DMS114 treated with DMSO at 0.1 percent for 48 hours (cell line): ENCODE data around the gene ARHGEF37.

Experiments used
- DNase-seq: peaks from one replicate; lab custom pipeline; 2025; ENCODE audit not compliant: unreplicated experiment; lab: John Stamatoyannopoulos, UW

ARHGEF37 gene

GRCh38 chr5:149623473-149623872 lies 42.2 kb downstream of the ARHGEF37 start:
- no peak for DNase-seq

DNA sequence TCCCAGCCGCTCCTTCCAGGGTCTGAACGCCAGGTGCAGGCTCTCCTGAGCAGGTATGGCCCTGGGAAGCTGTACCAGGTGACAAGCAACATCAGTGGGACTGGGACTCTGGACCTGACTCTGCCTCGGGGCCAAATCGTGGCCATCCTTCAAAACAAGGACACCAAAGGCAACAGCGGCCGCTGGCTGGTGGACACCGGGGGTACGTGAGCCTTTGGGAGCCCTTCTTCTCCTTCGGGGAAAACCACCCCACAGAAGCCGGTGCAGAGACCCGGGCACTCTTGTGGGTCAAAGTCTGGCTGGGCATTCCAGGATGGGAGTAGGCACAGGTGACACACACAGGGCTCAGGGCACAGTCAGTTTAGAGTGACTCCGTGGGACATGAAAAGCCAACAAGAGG lies 45.8 kb downstream of the ARHGEF37 start:
- no peak for DNase-seq

GRCh38 chr5:149628221-149628620 lies 46.9 kb downstream of the ARHGEF37 start:
- no peak for DNase-seq

DNA sequence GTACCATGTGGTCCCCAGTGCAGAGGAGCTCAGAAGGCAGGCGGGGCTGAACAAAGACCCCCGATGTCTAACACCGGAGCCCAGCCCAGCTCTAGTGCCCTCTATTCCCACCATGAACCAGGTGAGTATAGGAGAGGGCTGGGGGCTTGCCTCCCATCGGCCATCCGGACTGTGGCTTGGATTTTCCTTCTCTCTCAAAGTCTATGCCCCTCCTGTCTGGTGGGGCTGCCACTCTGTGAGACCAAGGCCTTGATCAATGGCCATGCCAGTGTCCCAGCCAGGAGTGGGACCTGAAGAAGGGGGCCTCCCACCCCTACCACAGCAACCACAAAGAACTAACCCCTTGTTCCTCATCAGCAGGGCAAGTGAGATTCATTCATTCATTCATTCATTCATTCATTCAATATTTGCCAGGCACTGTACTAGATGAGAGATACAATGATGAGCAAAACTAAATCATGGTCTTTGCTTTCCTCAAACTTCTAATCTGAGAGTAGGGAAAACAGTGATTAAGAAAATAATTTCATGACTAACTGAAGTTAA lies 47.6 kb downstream of the ARHGEF37 start:
- DNase-seq: no peak

DNA sequence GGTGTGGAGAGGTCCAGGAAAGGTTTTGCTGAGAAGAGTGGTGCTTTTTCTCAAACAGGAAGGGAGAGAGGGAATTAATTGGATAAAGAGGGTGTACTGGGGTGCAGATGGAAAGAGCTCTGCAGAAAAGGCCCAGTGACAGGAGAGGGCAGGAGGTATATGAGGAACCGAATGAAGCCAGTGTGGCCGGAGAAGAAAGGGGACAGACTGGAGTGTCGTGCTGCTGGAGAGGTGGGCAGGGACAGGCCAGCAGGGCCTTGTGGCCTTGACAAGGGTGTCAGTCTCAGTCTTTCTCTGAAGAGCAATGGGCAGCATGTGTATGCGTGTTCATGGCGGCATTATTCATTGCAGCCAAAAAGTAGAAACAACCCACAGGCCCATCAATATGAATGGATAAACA lies 48.1 kb downstream of the ARHGEF37 start:
- no peak for DNase-seq

GRCh38 chr5:149630337-149630736 lies 49.0 kb downstream of the ARHGEF37 start:
- no peak for DNase-seq

- no peak for DNase-seq
Measured at GRCh38 chr5:149631506-149631905, 50.2 kb downstream of the ARHGEF37 start.

GRCh38 chr5:149632311-149633251 lies 51.3 kb downstream of the ARHGEF37 start:
- no peak for DNase-seq

GRCh38 chr5:149633476-149634350 lies 52.4 kb downstream of the ARHGEF37 start:
- no peak for DNase-seq

- DNase-seq: no peak
Measured at GRCh38 chr5:149635394-149635793, 54.1 kb downstream of the ARHGEF37 start.

DNA sequence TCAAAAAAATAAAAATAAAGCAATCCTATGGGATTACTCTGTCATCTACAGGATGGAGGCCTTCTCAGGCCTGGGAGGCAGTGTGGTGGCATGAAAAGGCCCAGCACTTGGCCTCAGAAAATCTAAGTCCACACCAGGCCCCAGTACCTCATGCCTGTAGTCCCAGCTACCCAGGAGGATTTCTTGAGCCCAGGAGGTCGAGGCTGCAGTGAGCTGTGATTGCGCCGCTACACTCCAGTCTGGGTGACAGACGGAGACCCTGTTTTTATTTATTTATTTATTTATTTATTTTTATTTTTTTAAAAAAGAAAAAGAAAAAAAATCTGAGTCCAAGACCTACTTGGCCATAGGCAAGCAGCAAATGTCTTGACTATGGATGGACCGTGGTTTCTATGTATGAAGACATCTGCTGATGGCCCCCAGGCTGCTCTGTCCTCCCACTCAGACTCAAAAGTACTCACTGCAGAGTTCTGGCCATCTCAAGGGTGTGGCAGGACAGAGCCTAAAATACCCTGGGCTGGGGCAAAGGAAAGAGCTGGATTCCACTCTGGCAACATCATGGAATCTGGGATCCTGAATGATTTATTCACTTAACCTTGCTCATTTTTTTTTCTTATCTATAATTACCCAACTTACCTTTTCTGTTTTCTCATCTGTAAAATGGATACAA lies 55.0 kb downstream of the ARHGEF37 start:
- no peak for DNase-seq

DNA sequence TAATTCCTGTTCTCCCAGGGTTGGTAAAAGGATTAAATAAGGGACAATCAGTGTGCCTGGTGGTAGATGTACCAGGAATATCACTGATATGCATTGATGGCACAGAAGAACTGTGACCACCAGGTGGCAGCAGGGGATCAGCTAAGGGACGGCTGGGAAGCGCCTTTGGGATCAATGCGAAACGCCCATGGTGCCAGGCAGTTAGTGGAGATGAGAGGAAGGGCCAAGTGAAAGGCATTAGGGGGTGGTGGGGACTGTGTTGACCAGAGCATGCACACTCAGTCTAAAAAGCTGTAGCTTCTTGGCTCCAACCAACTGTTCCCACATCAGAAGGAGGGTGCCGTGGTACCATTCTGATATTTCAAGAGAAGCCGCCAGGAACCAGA lies 55.6 kb downstream of the ARHGEF37 start:
- peak; percentile 74 for DNase-seq

DNA sequence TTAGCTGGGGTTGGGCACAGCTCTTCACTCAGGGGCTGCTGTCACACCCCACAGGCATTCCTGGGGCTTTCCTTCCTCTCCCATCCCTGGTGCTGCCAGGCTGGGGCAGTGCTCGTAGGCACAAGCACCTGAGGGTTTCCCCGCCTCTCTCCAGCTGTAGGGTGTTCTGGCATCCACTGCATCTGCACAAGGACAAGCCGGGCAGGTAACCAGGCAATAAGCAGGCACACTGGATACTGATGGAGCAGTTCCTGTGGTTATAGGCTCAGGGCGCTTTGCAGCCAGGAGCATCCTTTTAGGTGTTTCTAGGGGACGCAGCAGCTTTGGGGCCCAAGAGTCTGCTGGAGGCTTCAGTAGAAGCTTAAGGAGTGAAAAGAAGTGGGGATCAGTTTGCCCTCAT lies 56.8 kb downstream of the ARHGEF37 start:
- DNase-seq: no peak

- DNase-seq: no peak
Measured at GRCh38 chr5:149638546-149639241, 57.4 kb downstream of the ARHGEF37 start.

DNA sequence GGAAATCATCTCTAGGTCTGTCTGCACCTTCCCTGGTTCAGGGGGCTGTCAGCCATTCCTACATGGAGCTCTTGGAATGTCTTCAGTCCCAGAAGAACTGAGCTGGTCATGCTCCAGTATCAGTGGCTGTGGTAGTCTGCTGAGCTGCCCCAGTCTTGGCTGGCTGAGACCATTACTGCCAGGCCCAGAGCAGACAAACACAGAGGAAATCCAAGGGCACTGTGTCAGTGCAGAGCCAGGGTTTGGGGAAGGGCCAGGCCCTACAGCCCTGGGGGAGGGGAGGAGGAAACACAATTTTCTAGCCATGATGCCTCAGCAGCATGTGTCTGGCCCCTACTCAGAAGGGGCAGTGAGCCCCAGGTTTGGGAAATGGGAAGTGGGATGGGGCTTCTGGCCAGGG lies 58.4 kb downstream of the ARHGEF37 start:
- DNase-seq: no peak

- no peak for DNase-seq
Measured at GRCh38 chr5:149640350-149640999, 59.2 kb downstream of the ARHGEF37 start.

DNA sequence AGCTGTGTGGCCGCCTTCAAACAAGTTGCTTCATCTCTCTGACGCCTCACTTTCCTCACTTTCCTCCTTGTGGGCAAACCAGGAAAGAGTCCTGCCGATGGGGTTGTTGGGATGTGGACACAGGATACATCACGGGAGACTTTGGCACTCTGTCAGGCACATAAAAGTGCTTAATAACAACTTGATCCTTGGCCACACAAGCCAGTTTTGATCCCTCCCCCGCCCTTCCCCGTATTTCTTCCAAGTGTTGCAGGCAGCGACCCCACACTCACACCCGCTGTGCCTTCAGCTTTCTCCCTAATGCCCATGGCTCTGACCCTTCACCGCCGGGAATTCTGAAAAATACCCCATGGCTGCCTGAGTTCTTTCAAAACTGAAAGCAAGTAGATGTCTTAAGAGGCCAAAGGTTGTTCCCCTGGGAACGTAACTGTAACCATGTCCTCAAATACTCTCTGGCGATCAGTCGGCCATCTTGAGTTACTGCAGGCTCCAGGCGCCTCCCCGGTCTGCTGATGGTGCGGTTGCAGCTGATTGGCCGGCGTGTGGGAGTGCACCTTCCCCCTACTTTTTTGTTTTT lies 59.8 kb downstream of the ARHGEF37 start:
- no peak for DNase-seq

DNA sequence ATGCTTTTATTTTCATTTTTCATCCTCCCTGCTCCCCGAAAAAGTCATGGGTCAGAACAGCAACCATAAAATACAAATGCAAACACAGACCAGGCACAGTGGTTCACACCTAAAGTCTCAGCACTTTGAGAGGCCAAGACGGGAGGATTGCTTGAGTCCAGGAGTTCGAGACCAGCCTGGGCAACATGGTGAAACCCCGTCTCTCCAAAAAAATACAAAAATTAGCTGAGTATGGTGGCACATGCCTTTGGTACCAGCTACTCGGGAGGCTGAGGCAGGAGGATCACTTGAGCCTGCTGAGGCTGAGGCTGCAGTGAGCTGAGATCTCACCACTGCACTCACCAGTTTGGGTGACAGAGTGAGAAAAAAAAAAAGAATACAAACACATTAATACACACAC lies 60.3 kb downstream of the ARHGEF37 start:
- no peak for DNase-seq

DNA sequence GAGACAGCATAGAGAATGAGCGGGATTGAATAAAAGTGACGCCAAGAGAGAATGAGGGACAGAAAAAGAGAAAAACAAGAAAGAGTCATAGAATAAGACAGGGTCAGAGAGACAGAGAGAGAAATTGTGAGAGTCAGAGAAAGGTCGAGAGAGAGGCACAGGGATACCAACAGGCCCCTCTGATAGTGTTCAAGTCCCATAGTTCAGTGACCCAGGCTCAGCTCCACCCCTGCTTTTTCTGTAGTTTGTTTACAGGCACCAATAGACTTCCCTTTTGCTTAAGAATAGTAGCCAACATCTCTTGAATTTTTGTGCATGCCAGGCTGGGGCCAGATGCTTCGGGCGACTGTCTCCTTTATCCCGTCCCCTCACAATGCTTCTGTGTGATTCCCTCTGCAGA lies 62.5 kb downstream of the ARHGEF37 start:
- DNase-seq: no peak

DNA sequence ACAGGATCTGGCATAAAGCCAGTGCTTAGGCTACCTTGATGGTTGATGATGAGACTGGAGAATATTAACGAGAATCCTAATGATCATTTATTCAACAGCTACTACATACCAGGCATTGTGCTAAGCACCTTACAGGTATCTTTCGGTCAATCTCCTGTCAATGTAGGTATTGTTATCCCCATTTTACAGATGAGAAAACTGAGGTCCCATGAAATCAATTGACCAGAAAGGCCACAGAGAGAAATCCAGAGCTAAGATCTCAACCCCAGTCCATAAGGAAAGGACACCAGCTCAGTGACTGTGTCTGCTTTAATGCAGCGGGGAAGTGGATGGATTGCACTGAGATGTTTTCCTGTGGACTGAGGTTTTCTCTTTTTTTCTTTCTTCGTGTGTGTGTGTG lies 63.3 kb downstream of the ARHGEF37 start:
- DNase-seq: no peak
